Activated CD4-positive, alpha-beta memory T cell treated with anti-CD3 and anti-CD28 coated beads, Interleukin-2, amount 10 ng/mL, durations not matched to agents 7 days and 5 days (primary cell): ENCODE data around the gene MTG1. TPM values are rescaled to one million over a fixed set of nuclear protein-coding genes. Genes with fewer than 3 reads are reported as not detected.
A peak's percentile ranks its signal among the peaks of the same experiment; 100 is the strongest.

ENCODE experiments used
- CTCF ChIA-PET: fragments of 350-600 bp; sonication (Branson Sonifier 250); formaldehyde crosslinking; loops from one replicate; lab custom pipeline; 2021; ENCODE audit warnings: antibody characterized with exemption, inconsistent platforms; lab: Charles Lee
- POLR2A ChIA-PET: fragments of 350-600 bp; sonication (Branson Sonifier 250); formaldehyde crosslinking; loops from one replicate; lab custom pipeline; 2021; ENCODE audit warnings: antibody characterized with exemption; lab: Charles Lee
- DNase-seq: peaks from one replicate; pipeline ENCODE4 v3.0.0-alpha.2; 2020
- H3K27ac Mint-ChIP-seq: one replicate; pipeline ENCODE4 v1.8.0; 2021; ENCODE audit warnings: mild to moderate bottlenecking, mixed read lengths
- H3K27me3 Mint-ChIP-seq: one replicate; pipeline ENCODE4 v1.8.0; 2021; ENCODE audit warnings: mixed read lengths
- H3K36me3 Mint-ChIP-seq: one replicate; pipeline ENCODE4 v1.8.0; 2021; ENCODE audit warnings: low read depth, mixed read lengths
- H3K4me1 Mint-ChIP-seq: one replicate; pipeline ENCODE4 v1.8.0; 2021; ENCODE audit warnings: mixed read lengths
- H3K4me3 Mint-ChIP-seq: one replicate; pipeline ENCODE4 v1.8.0; 2021; ENCODE audit warnings: mild to moderate bottlenecking, mixed read lengths
- H3K9me3 Mint-ChIP-seq: one replicate; pipeline ENCODE4 v1.8.0; 2021; ENCODE audit warnings: mixed read lengths
- total RNA-seq, 2 experiments: library from RNA; stranded (reverse); gene quantifications; one replicate each; pipeline ENCODE4 v1.2.3, GENCODE V29; 2021

Gene MTG1
- total RNA-seq, 2 experiments from 2014 or later, result 41.7 to 42.2 TPM

GRCh38 chr10:133456041-133456951 lies 62.3 kb downstream of the MTG1 start:
- Mint-ChIP-seq H3K4me3 (no peak overlapping the region), H3K36me3 (no peaks in the 10 kb centered on the region), H3K27ac (no peak overlapping the region), H3K4me1 (peaks cover 2% of the 10 kb centered on the region), H3K9me3 (no peaks in the 10 kb centered on the region), H3K27me3 (peaks cover 4% of the 10 kb centered on the region)
- POLR2A ChIA-PET, result interaction anchor here (0.8 kb wide), 1 partner anchor 10 kb away, joined by 4 read pairs; no protein-coding TSS in a partner anchor
- CTCF ChIA-PET, result no interaction called here
- no peak for DNase-seq

GRCh38 chr10:133457100-133457841 lies 63.3 kb downstream of the MTG1 start:
- CTCF ChIA-PET, result no interaction called here

GRCh38 chr10:133458021-133458709 lies 64.2 kb downstream of the MTG1 start:
- H3K9me3 Mint-ChIP-seq, result no peaks in the 10 kb centered on the region
- H3K27me3 Mint-ChIP-seq, result peaks cover 3% of the 10 kb centered on the region
- no peak overlapping the region for H3K4me3 Mint-ChIP-seq
- H3K27ac Mint-ChIP-seq, result no peak overlapping the region
- H3K4me1 Mint-ChIP-seq, result peaks cover 2% of the 10 kb centered on the region
- no peaks in the 10 kb centered on the region for H3K36me3 Mint-ChIP-seq
- ChIA-PET POLR2A (no interaction called here), CTCF (no interaction called here)
- no peak for DNase-seq

More at GRCh38 chr10:133457100-133457841, 63.3 kb downstream of the MTG1 start:
- H3K27me3 Mint-ChIP-seq, result peaks cover 4% of the 10 kb centered on the region
- no peaks in the 10 kb centered on the region for H3K36me3 Mint-ChIP-seq
- H3K9me3 Mint-ChIP-seq, result no peaks in the 10 kb centered on the region
- no peak overlapping the region for H3K27ac Mint-ChIP-seq
- POLR2A ChIA-PET, result interaction anchor here (0.8 kb wide), 1 partner anchor 9 kb away, joined by 4 read pairs; no protein-coding TSS in a partner anchor
- peak; percentile 12 for DNase-seq
- no peak overlapping the region for H3K4me3 Mint-ChIP-seq
- H3K4me1 Mint-ChIP-seq, result peaks cover 2% of the 10 kb centered on the region

- ChIA-PET CTCF (no interaction called here), POLR2A (no interaction called here)
- no peaks in the 10 kb centered on the region for H3K9me3 Mint-ChIP-seq
- no peaks in the 10 kb centered on the region for H3K4me1 Mint-ChIP-seq
- H3K27ac Mint-ChIP-seq, result no peak overlapping the region
- H3K4me3 Mint-ChIP-seq, result no peak overlapping the region
- no peaks in the 10 kb centered on the region for H3K27me3 Mint-ChIP-seq
- H3K36me3 Mint-ChIP-seq, result no peaks in the 10 kb centered on the region
- DNase-seq, result no peak
Observed at GRCh38 chr10:133458710-133459453, 64.9 kb downstream of the MTG1 start.

- ChIA-PET CTCF (interaction anchor here (0.6 kb wide), 1 partner anchor 12 kb away, joined by 3 read pairs; no protein-coding TSS in a partner anchor), POLR2A (no interaction called here)
- H3K27me3 Mint-ChIP-seq, result no peaks in the 10 kb centered on the region
- no peak overlapping the region for H3K27ac Mint-ChIP-seq
- H3K4me3 Mint-ChIP-seq, result no peak overlapping the region
- H3K4me1 Mint-ChIP-seq, result no peaks in the 10 kb centered on the region
- DNase-seq, result no peak
- no peaks in the 10 kb centered on the region for H3K36me3 Mint-ChIP-seq
- no peaks in the 10 kb centered on the region for H3K9me3 Mint-ChIP-seq
Observed at GRCh38 chr10:133459454-133460207, 65.7 kb downstream of the MTG1 start.

- Mint-ChIP-seq H3K4me1 (no peaks in the 10 kb centered on the region), H3K27me3 (no peaks in the 10 kb centered on the region), H3K4me3 (no peak overlapping the region), H3K9me3 (no peaks in the 10 kb centered on the region), H3K36me3 (no peaks in the 10 kb centered on the region), H3K27ac (no peak overlapping the region)
- DNase-seq, result no peak
- CTCF ChIA-PET, result interaction anchor here (0.6 kb wide), 1 partner anchor 11 kb away, joined by 3 read pairs; no protein-coding TSS in a partner anchor
- POLR2A ChIA-PET, result no interaction called here
Observed at GRCh38 chr10:133460208-133460769, 66.3 kb downstream of the MTG1 start.

GRCh38 chr10:133461027-133461426 lies 67.1 kb downstream of the MTG1 start:
- H3K36me3 Mint-ChIP-seq, result no peaks in the 10 kb centered on the region
- ChIA-PET POLR2A (no interaction called here), CTCF (no interaction called here)
- no peak overlapping the region for H3K27ac Mint-ChIP-seq
- no peaks in the 10 kb centered on the region for H3K27me3 Mint-ChIP-seq
- no peaks in the 10 kb centered on the region for H3K9me3 Mint-ChIP-seq
- DNase-seq, result no peak
- H3K4me3 Mint-ChIP-seq, result no peak overlapping the region
- peaks cover 2% of the 10 kb centered on the region for H3K4me1 Mint-ChIP-seq

GRCh38 chr10:133461841-133462240 lies 67.9 kb downstream of the MTG1 start:
- Mint-ChIP-seq H3K27ac (no peak overlapping the region), H3K4me3 (no peak overlapping the region), H3K36me3 (no peaks in the 10 kb centered on the region), H3K4me1 (peaks cover 4% of the 10 kb centered on the region), H3K27me3 (no peaks in the 10 kb centered on the region), H3K9me3 (no peaks in the 10 kb centered on the region)
- ChIA-PET CTCF (interaction anchor here (2.2 kb wide), 1 partner anchor 24 kb away, joined by 12 read pairs; no protein-coding TSS in a partner anchor), POLR2A (no interaction called here)
- DNase-seq, result no peak

- Mint-ChIP-seq H3K4me1 (peaks cover 4% of the 10 kb centered on the region), H3K27me3 (no peaks in the 10 kb centered on the region), H3K36me3 (no peaks in the 10 kb centered on the region), H3K27ac (no peak overlapping the region), H3K9me3 (no peaks in the 10 kb centered on the region), H3K4me3 (no peak overlapping the region)
- ChIA-PET CTCF (interaction anchor here (0.8 to 2.2 kb wide), 2 partner anchors 13 to 25 kb away, joined by 4 to 12 read pairs; no protein-coding TSS in a partner anchor), POLR2A (no interaction called here)
- peak; percentile 12 for DNase-seq
Observed at GRCh38 chr10:133462512-133463305, 68.8 kb downstream of the MTG1 start.

- no peak overlapping the region for H3K27ac Mint-ChIP-seq
- POLR2A ChIA-PET, result no interaction called here
- no peak overlapping the region for H3K4me3 Mint-ChIP-seq
- no peaks in the 10 kb centered on the region for H3K9me3 Mint-ChIP-seq
- H3K27me3 Mint-ChIP-seq, result peaks cover 4% of the 10 kb centered on the region
- peak; percentile 9 for DNase-seq
- H3K4me1 Mint-ChIP-seq, result peaks cover 4% of the 10 kb centered on the region
- CTCF ChIA-PET, result no interaction called here
- no peaks in the 10 kb centered on the region for H3K36me3 Mint-ChIP-seq
Observed at GRCh38 chr10:133464582-133465031, 70.7 kb downstream of the MTG1 start.
